ENCODE measurements around the gene EVPL.

Gene EVPL

GRCh38 chr17:76026714-76027158 is 370 bp downstream of the EVPL start:
- CTCF ChIA-PET = interaction anchor here (1.2 to 1.6 kb wide), 2 partner anchors 12 to 17 kb away, joined by 3 to 5 read pairs; no protein-coding TSS in a partner anchor
- POLR2A ChIA-PET = no interaction called here

GRCh38 chr17:76025294-76025693 is 1.8 kb downstream of the EVPL start:
- ChIA-PET CTCF (interaction anchor here (1.4 kb wide), 1 partner anchor 11 kb away, joined by 4 read pairs; no protein-coding TSS in a partner anchor), POLR2A (no interaction called here)
- no peak for DNase-seq (ENCODE audit: extremely low spot score)
- no peak for TF ChIP-seq CTCF (IDR thresholded peaks at IDR 0.05; ENCODE audit: control extremely low read depth, extremely low read depth, low read depth, missing control alignments)

More at GRCh38 chr17:76026714-76027158, 370 bp downstream of the EVPL start:
- DNase-seq (ENCODE audit: extremely low spot score) = no peak
- no peak for TF ChIP-seq CTCF (IDR thresholded peaks at IDR 0.05; ENCODE audit: control extremely low read depth, extremely low read depth, low read depth, missing control alignments)

GRCh38 chr17:76024353-76024752 is 2.8 kb downstream of the EVPL start:
- DNase-seq (ENCODE audit: extremely low spot score) = no peak
- CTCF ChIA-PET = interaction anchor here (1.5 kb wide), 1 partner anchor 10 kb away, joined by 5 read pairs; no protein-coding TSS in a partner anchor
- no peak for TF ChIP-seq CTCF (IDR thresholded peaks at IDR 0.05; ENCODE audit: control extremely low read depth, extremely low read depth, low read depth, missing control alignments)
- POLR2A ChIA-PET = no interaction called here

GRCh38 chr17:76023900-76024237 is 3.2 kb downstream of the EVPL start:
- DNase-seq (ENCODE audit: extremely low spot score) = no peak
- CTCF ChIA-PET = interaction anchor here (1.5 kb wide), 1 partner anchor 9 kb away, joined by 5 read pairs; no protein-coding TSS in a partner anchor
- no peak for TF ChIP-seq CTCF (IDR thresholded peaks at IDR 0.05; ENCODE audit: control extremely low read depth, extremely low read depth, low read depth, missing control alignments)

GRCh38 chr17:76022973-76023899 is 3.9 kb downstream of the EVPL start:
- no peak for DNase-seq (ENCODE audit: extremely low spot score)
- ChIA-PET POLR2A (no interaction called here), CTCF (interaction anchor here (1.3 to 1.5 kb wide), 2 partner anchors 9 kb away, joined by 5 read pairs; no protein-coding TSS in a partner anchor)
- TF ChIP-seq CTCF (IDR thresholded peaks at IDR 0.05; ENCODE audit: control extremely low read depth, extremely low read depth, low read depth, missing control alignments) = no peak

More at GRCh38 chr17:76023900-76024237, 3.2 kb downstream of the EVPL start:
- POLR2A ChIA-PET = no interaction called here

- TF ChIP-seq CTCF (IDR thresholded peaks at IDR 0.05; ENCODE audit: control extremely low read depth, extremely low read depth, low read depth, missing control alignments) = no peak
- DNase-seq (ENCODE audit: extremely low spot score) = no peak
- POLR2A ChIA-PET = no interaction called here
- CTCF ChIA-PET = interaction anchor here (1.3 kb wide), 1 partner anchor 8 kb away, joined by 5 read pairs; no protein-coding TSS in a partner anchor
Observed at GRCh38 chr17:76022285-76022684, 4.8 kb downstream of the EVPL start.
